NCI-H526 treated with DMSO at 0.1 percent for 48 hours (cell line): ENCODE data around the gene SP9.

Source experiments
- DNase-seq: peaks from one replicate; lab custom pipeline; 2025; lab: John Stamatoyannopoulos, UW

SP9 gene

GRCh38 chr2:174334781-174335251, at the start of gene SP9:
Gene SP9, plus strand, starts transcription at chr2:174334954. Its CDS starts 139 bp downstream, at chr2:174335093.
- DNase-seq, result peak; percentile 74

- no peak for DNase-seq
Observed at GRCh38 chr2:174286172-174286571, 48.6 kb upstream of the SP9 start.

- no peak for DNase-seq
Observed at GRCh38 chr2:174292908-174293307, 41.8 kb upstream of the SP9 start.

- DNase-seq, result no peak
Observed at GRCh38 chr2:174300114-174300513, 34.6 kb upstream of the SP9 start.

GRCh38 chr2:174312581-174313234, 22.0 kb upstream of the SP9 start:
- DNase-seq, result no peak

GRCh38 chr2:174322149-174322548, 12.6 kb upstream of the SP9 start:
- DNase-seq, result no peak

- DNase-seq, result no peak
Observed at GRCh38 chr2:174322746-174323145, 12.0 kb upstream of the SP9 start.

- no peak for DNase-seq
Observed at GRCh38 chr2:174324530-174324929, 10.2 kb upstream of the SP9 start.

GRCh38 chr2:174325373-174326160, 9.2 kb upstream of the SP9 start:
- no peak for DNase-seq

- DNase-seq, result no peak
Observed at GRCh38 chr2:174326161-174327020, 8.4 kb upstream of the SP9 start.

GRCh38 chr2:174327021-174327840, 7.5 kb upstream of the SP9 start:
- no peak for DNase-seq

GRCh38 chr2:174327841-174328113, 7.0 kb upstream of the SP9 start:
- DNase-seq, result no peak

- no peak for DNase-seq
Observed at GRCh38 chr2:174328114-174328960, 6.4 kb upstream of the SP9 start.

GRCh38 chr2:174328961-174329715, 5.6 kb upstream of the SP9 start:
- DNase-seq, result no peak

GRCh38 chr2:174330945-174331594, 3.7 kb upstream of the SP9 start:
- no peak for DNase-seq

GRCh38 chr2:174331595-174332216, 3.0 kb upstream of the SP9 start:
- DNase-seq, result no peak

GRCh38 chr2:174332217-174332963, 2.4 kb upstream of the SP9 start:
- DNase-seq, result peak; percentile 78

- no peak for DNase-seq
Observed at GRCh38 chr2:174333017-174333371, 1.8 kb upstream of the SP9 start.
